SK-N-SH (cell line): Measurements from ENCODE around the gene CHAF1A.

Experiments used
- FOXJ3 ChIP-seq: sonication (generic); formaldehyde crosslinking; IDR thresholded peaks from 2 replicates; pipeline ENCODE4 v1.5.1; 2020; ENCODE audit warnings: mild to moderate bottlenecking, missing genetic modification reagents
- GATA2 ChIP-seq: sonication (generic); formaldehyde crosslinking; IDR thresholded peaks from 2 replicates; pipeline ENCODE4 v1.5.0; 2020; ENCODE audit warnings: mild to moderate bottlenecking, missing genetic modification reagents
- JUND ChIP-seq: IDR thresholded peaks from 2 replicates; pipeline ENCODE4 v1.4.0; 2012
- RAD21 ChIP-seq: IDR thresholded peaks from 2 replicates; pipeline ENCODE4 v1.6.1; 2012; ENCODE audit warnings: mild to moderate bottlenecking, low read length
- RXRA ChIP-seq: IDR thresholded peaks from 2 replicates; pipeline ENCODE4 v1.4.0; 2012; ENCODE audit warnings: low read depth, mild to moderate bottlenecking, borderline replicate concordance
- TAF1 ChIP-seq: IDR thresholded peaks from 2 replicates; pipeline ENCODE4 v1.6.1; 2012; ENCODE audit warnings: low read depth, mild to moderate bottlenecking, low read length, moderate library complexity, borderline replicate concordance
- YY1 ChIP-seq: IDR thresholded peaks from 2 replicates; pipeline ENCODE4 v1.4.0; 2012; ENCODE audit warnings: low read depth, mild to moderate bottlenecking
- TF ChIP-seq, protein P1 (sequence below): fragments of 200-600 bp; sonication (generic); IDR thresholded peaks from 2 replicates; pipeline ENCODE4 v1.6.1; 2017; ENCODE audit warnings: antibody characterized with exemption, mild to moderate bottlenecking, moderate library complexity
- TF ChIP-seq, protein P2 (sequence below): fragments of 150-350 bp; IDR thresholded peaks from 2 replicates; pipeline ENCODE4 v1.6.1; 2017; ENCODE audit warnings: antibody characterized with exemption, low read length, low read depth, borderline replicate concordance
- TF ChIP-seq, protein P3 (sequence below): fragments of 150-350 bp; IDR thresholded peaks from 2 replicates; pipeline ENCODE4 v1.6.1; 2016; ENCODE audit warnings: mild to moderate bottlenecking, low read depth, low read length

DNA sequence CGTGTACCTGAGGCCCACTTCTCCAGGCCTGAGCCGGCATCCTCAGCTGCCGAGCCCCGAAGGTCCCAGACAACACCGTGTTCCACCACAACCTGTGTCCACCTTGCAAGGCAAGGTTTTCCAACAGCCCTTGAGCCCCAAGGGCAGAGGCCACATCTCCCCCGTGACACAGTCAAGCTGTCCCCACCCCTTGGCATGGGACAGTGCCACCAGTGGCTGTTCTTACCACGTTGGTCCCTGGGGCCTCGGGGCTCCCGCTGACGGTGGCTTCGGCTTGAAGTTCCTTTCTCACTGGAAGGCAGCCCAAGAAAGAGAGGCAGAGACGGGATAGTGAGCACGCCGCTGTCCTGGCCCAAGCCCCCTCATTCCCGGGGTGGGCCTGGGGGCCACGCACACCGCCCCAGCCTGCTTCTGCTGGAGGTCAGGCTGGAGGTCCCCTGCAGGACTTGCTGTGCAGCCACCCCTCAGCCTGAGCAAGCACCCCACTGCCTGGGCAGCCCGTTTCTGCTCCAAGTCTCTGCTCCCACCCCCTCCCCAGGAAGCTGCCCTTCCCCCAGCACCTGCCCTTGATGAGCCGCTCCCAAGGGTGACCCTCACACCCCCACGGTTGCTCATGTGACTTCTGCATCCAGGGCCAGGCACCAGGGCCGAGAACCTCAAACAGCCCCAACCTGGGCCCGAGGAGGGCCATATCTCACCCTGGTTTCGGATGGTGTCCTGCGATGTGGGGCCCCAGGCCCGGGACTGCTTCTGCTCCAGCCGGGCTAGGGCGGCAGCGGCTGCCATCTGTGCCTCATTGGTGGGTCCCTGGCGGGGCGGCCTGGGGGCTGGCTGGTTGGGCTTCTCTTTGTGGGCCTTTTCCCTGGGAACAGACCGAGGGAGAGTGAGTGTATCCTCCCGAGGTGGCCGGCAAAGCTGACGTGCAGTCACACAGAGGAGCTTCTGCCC lies 51.1 kb downstream of the CHAF1A start:
- TF ChIP-seq JUND (no peak), GATA2 (no peak), YY1 (no peak), TAF1 (no peak), RXRA (no peak), FOXJ3 (CRISPR knock-in tag) (no peak), RAD21 (no peak)
- TF ChIP-seq, protein P1, sequence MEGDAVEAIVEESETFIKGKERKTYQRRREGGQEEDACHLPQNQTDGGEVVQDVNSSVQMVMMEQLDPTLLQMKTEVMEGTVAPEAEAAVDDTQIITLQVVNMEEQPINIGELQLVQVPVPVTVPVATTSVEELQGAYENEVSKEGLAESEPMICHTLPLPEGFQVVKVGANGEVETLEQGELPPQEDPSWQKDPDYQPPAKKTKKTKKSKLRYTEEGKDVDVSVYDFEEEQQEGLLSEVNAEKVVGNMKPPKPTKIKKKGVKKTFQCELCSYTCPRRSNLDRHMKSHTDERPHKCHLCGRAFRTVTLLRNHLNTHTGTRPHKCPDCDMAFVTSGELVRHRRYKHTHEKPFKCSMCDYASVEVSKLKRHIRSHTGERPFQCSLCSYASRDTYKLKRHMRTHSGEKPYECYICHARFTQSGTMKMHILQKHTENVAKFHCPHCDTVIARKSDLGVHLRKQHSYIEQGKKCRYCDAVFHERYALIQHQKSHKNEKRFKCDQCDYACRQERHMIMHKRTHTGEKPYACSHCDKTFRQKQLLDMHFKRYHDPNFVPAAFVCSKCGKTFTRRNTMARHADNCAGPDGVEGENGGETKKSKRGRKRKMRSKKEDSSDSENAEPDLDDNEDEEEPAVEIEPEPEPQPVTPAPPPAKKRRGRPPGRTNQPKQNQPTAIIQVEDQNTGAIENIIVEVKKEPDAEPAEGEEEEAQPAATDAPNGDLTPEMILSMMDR, result no peak
- TF ChIP-seq, protein P2, sequence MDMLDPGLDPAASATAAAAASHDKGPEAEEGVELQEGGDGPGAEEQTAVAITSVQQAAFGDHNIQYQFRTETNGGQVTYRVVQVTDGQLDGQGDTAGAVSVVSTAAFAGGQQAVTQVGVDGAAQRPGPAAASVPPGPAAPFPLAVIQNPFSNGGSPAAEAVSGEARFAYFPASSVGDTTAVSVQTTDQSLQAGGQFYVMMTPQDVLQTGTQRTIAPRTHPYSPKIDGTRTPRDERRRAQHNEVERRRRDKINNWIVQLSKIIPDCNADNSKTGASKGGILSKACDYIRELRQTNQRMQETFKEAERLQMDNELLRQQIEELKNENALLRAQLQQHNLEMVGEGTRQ, result no peak
- TF ChIP-seq, protein P3, sequence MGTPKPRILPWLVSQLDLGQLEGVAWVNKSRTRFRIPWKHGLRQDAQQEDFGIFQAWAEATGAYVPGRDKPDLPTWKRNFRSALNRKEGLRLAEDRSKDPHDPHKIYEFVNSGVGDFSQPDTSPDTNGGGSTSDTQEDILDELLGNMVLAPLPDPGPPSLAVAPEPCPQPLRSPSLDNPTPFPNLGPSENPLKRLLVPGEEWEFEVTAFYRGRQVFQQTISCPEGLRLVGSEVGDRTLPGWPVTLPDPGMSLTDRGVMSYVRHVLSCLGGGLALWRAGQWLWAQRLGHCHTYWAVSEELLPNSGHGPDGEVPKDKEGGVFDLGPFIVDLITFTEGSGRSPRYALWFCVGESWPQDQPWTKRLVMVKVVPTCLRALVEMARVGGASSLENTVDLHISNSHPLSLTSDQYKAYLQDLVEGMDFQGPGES, result no peak
